Stimulated activated CD4-positive, alpha-beta T cell treated with anti-CD3 and anti-CD28 coated beads, Interleukin-1b, Interleukin-23, amount 100 ng/mL, for 24 hours (primary cell): Measurements from ENCODE around the gene EHMT2.
"Not testable (repeated sequence)": the region's sequence is repeated elsewhere in the genome, so short reads cannot be mapped to it uniquely, and the experiment has no call there.

Source experiments
- DNase-seq, 4 experiments: peaks; one replicate each; pipeline ENCODE4 v3.0.0-alpha.2; 2020; ENCODE audit warnings: low read depth in 4 of 4, low spot score in 1 of 4

The EHMT2 gene

DNA sequence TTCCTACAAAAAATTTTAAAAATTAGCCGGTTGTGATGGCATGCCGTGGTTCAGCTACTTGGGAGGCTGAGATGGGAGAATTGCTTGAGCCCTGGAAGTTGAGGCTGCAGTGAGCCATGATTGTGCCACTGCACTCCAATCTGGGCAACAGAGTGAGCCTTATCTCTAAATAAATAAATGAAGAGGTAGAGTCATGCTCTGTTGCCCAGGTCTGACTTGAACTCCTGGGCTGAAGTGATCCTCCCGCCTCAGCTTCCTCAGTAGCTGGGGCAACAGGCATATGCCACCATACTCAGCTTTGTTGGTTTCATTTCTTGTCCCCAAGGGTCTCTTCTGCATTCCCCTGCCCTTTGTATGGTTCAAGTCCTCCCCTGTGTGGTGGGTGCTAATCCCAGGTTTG is 53.0 kb downstream of the EHMT2 start:
- DNase-seq, result no peak

DNA sequence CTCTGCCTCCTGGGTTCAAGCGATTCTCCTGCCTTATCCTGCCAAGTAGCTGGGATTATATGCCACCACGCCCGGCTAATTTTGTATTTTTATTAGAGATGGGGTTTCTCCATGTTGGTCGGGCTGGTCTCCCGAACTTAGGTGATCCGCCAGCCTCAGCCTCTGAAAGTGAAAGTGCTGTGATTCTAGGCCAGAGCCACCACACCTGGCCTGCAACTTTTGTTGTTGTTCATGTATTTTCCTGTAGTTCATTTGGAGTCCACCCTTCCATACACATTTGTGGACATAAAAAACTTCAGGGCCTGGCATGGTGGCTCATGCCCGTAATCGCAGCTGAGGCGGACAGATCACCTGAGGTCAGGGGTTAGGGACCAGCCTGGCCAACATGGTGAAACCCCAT is 55.4 kb downstream of the EHMT2 start:
- no peak for DNase-seq

DNA sequence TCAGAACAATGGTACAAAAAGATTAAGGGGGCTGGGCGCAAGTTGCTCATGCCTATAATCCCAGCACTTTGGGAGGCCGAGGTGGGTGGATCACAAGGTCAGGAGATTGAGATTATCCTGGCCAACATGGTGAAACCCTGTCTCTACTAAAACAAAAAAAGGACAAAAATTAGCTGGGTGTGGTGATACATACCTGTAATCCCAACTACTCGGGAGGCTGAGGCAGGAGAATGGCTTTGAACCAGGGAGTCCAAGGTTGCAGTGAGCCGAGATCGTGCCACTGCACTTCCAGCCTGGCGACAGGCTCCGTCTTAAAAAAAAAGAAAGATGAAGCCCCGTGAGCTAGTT is 57.7 kb downstream of the EHMT2 start:
- not testable (repeated sequence) for DNase-seq

DNA sequence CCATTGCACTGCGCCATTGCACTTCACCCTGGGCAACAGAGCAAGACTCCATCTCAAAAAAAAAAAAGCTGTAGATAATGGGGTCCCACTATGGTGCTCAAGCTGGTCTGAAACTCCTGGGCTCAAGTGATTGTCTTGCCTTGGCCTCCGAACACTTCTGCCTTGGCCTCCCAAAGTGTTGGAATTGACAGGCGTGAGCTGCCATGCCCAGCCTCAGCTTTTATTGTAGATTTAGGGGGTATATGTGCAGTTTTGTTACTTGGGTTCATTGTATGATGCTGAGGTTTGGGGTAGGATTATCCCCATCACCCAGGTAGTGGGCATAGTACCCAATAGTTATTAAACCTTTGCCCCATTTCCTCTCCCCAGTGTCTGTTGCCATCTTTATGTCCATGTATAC is 58.5 kb downstream of the EHMT2 start:
- no peak for DNase-seq

DNA sequence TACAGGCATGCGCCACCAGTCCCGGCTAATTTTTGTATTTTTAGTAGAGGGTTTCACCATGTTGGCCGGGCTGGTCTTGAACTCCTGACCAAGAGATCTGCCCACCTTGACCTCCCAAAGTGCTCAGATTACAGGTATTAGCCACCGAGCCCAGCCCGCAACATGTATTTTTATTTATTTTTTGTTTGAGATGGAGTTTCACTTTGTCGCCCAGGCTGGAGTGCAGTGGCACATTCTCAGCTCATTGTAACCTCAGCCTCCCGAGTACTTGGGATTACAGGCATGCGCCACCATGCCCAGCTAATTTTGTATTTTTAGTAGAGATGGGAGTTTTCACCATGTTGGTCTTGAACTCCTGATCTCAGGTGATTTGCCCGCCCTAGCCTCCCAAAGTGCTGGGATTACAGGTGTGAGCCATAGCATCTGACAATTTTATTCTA is 59.4 kb downstream of the EHMT2 start:
- DNase-seq, result not testable (repeated sequence)

DNA sequence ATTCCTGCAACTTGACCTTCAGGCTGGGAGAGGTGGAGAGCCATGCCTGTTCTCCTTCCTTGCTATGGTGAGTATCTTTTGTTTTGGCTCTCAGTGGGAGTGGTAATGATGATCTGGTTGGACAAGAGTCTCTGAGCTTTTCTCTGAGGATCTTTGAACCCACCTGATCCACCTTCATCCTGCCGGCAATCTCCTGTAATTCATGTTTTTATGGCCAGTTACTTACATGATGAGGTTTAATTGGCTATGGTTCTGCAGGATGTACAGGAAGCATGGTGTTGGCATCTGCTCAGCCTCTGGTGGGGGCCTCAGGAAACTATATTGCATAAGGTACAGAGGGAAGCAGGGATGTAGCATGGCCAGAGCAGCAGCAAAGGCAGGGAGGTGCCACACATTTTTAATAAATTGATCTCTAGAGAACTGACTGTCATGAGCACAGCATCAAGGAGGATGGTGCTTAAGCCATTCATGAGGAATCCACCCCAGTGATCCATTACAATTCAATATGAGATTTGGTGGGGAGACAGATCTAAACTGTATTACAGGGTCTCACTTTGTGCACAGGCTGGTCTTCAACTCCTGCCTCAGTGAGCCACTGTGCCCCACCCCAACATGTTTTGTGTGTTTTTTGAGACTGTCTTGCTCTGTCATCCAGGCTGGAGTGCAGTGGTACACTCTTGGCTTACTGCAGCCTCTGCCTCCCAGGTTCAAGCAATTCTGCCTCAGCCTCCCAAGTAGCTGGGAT is 60.0 kb downstream of the EHMT2 start:
- no peak for DNase-seq

DNA sequence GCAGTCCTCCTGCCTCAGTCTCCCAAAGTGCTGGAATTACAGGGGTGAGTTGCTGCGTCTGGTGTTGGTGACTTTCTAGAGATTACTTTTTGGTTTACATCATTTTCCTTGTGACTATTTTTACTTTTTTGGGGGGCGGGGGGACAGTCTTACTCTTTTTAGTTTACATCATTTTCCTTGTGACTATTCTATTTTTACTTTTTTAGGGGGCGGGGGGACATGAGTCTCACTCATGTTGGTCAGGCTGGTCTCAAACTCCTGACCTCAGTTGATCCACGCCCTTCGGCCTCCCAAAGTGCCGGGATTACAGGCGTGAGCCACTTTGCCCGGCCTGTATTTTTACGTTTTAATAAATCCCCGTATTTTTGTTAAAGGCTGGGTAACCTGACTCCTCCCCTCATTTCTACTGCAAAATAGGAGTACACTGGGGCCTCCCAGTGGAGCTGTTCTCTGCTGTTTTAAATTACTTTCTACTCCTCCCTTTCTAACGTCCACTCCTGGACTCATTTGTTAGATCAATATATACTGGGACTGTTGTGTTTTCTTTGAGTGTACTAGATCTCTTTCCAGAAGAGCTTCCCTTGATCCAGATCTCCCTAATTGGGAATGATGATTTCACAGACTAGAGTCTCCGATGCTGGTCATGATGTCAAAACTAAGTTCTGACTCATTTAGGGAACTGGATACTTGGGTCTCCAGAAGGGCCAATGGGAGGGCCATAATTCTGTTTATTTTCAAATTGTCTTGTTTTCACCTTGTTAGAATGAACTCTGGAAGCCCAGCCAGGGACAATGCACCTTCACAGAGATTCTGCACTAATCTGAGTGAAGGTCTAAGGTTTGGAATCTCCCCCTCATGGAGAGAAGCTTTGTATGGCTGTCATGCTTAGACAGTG is 60.8 kb downstream of the EHMT2 start:
- DNase-seq, result no peak

DNA sequence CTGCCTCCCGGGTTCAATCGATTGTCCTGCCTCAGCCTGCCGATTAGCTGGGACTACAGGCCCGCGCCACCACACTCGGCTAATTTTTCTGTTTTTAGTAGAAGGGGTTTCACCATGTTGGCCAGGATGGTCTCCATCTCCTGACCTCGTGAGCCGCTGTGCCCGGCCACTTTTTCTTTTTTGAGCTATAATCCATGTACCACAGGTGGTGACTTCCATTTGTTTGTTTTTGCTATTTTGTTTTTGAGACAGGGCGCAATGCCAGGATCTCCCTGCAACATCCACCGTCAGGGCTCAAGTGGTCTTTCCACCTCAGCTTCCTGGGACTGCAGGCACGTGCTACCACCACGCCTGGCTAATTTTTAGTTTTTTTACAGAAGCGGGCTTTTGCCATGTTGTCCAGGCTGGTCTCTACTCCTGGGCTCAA is 61.4 kb downstream of the EHMT2 start:
- no peak for DNase-seq

DNA sequence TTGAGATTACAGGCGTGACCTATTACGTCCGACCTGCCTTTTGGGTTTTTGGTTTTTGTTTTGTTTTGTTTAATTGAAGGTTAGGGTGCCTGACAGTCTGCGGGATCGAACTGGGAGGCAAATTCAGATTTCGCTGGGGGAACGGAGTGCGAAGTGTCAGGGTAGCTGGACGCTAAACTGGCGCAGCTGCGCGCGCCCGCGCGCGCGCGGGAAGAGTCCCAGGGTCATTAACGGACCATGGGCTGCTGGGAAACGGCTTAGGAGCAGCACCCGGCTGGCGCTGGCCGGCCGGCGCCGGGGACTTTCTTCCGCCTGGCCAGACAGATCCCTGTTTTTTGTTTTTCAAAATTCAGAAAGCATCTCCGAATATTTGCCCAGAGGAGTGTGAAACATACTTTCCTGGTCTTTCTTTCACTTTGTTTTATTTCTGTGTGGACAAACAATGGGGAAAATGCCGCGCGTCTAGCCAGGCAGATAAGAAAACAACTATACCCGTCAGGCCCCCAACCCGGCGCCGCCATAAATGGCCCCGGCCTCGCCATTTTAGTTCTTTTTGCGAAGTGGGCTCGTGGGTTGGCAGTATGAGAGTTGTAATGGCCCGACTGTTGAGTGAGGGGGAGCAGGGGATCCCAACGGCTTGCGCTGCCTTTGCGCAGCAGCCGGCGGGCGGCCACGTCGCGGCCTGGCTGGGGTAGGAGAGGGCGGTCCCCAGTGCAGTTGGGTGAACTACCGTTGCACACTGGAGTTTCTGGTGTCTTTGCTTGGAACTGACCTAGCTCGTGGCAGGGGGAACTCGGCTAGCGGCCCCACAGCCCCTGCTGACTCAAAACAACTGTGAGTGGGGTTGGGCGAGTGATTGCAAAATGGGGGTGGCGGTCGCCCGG is 62.9 kb downstream of the EHMT2 start:
- DNase-seq, result peak in 3 of 4 experiments; percentile 69 to 75 (median 70)

DNA sequence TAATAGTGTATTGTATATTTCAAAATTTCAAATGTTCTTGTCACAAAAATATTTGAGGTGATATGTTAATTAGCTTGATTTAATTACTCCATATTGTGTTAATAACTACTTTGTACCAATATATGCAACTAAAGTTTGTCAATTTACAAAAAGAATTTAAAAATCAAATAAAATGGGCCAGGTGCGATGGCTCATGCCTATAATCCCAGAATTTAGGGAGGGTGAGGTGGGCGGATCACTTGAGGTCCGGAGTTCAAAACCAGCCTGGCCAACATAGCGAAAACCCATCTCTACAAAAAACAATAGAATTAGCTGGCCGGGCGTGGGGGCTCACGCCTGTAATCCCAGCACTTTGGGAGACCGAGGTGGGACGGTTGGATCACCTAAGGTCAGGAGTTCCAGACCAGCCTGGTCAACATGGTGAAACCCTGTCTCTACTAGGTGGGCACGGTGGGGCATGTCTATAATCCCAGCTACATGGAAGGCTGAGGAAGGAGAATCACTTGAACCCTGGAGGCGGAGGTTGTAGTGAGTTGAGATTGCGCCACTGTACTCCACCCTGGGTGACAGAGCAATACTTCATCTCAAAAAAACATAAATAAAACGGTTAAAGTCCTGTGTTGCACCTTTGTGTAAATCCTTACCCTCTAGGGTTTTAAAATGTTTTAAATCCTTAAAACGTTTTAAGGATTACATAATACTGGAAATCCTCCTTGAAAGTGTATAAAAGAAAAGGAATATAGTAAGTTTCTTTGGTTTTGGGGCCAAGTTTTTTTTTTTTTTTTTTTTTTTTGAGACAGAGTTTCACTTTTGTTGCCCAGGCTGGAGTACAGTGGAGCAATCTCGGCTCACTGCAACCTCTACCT is 65.9 kb downstream of the EHMT2 start:
- no peak for DNase-seq

DNA sequence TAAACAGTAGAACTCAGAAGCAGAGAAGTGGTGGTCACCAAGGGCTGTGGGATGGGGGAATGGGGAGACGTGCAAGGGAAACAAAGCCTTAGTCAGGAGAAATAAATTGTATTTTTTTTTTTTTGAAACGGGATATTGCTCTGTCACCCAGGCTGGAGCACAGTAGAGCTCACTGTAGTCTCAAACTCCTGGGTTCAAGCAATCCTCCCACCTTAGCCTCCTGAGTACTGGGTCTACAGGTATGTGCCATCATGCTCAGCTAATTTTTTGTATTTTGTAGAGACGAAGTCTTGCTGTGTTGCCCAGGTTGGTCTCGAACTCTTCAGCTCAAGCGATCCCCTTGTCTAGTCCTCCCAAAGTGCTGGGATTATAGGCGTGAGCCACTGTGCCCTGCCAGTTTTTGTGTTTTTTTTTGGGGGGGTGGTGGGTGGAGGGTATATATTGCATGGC is 66.6 kb downstream of the EHMT2 start:
- no peak for DNase-seq
